ENCODE data around the gene STRN3. TPM values are rescaled to one million over a fixed set of nuclear protein-coding genes. Genes with fewer than 3 reads are reported as not detected.
"Not testable (repeated sequence)": the region's sequence is repeated elsewhere in the genome, so short reads cannot be mapped to it uniquely, and the experiment has no call there.

The STRN3 gene
- total and polyA plus RNA-seq, 9 donors: 11.5 to 43.0 (median 32.4) TPM

- DNase-seq: no peak
- no peaks in the 10 kb centered on the region for H3K27me3 ChIP-seq
- TF ChIP-seq EP300 (IDR thresholded peaks at IDR 0.05) (no peak), POLR2A (IDR thresholded peaks at IDR 0.05) (no peak), CTCF (IDR thresholded peaks at IDR 0.05) (no peak)
- H3K4me3 ChIP-seq: no peak overlapping the region
- no peak overlapping the region for H3K27ac ChIP-seq
- WGBS, 3 donors: 88 to 94% (median 93%) methylated on average over 5 of the region's 5 CpGs
- H3K9me3 ChIP-seq: peaks cover 0 to under 1% of the 10 kb centered on the region in 2 donors
- no peaks in the 10 kb centered on the region for H3K36me3 ChIP-seq
- intact Hi-C loops (cut with DNase I): no loop called here
- H3K4me1 ChIP-seq (ENCODE audit: insufficient read depth): peaks cover 2% of the 10 kb centered on the region
Measured at GRCh38 chr14:30971586-30971985, 54.6 kb downstream of the STRN3 start.

- H3K27me3 ChIP-seq; H3K4me3 ChIP-seq; H3K36me3 ChIP-seq; H3K9me3 ChIP-seq; intact Hi-C loops (cut with DNase I); DNase-seq; H3K27ac ChIP-seq; H3K4me1 ChIP-seq (ENCODE audit: insufficient read depth): not testable (repeated sequence)
- 79 to 98% (median 79%) methylated on average over 4 of the region's 4 CpGs for WGBS, 3 donors
Measured at GRCh38 chr14:30969796-30970195, 56.4 kb downstream of the STRN3 start.

GRCh38 chr14:30967364-30968098 is 58.6 kb downstream of the STRN3 start:
- H3K4me3 ChIP-seq; H3K27me3 ChIP-seq; DNase-seq; H3K36me3 ChIP-seq; intact Hi-C loops (cut with DNase I); H3K27ac ChIP-seq; H3K4me1 ChIP-seq (ENCODE audit: insufficient read depth); H3K9me3 ChIP-seq: not testable (repeated sequence)
- 95 to 96% (median 96%) methylated on average over 11 of the region's 11 CpGs for WGBS, 3 donors

GRCh38 chr14:30966415-30967363 is 59.5 kb downstream of the STRN3 start:
- TF ChIP-seq EP300 (IDR thresholded peaks at IDR 0.05) (no peak), POLR2A (IDR thresholded peaks at IDR 0.05) (no peak), CTCF (IDR thresholded peaks at IDR 0.05) (no peak)
- Histone ChIP-seq H3K27me3 (no peaks in the 10 kb centered on the region), H3K4me3 (no peak overlapping the region), H3K36me3 (no peaks in the 10 kb centered on the region), H3K9me3 (peaks cover 0 to 8% of the 10 kb centered on the region in 2 donors), H3K27ac (no peak overlapping the region), H3K4me1 (ENCODE audit: insufficient read depth) (peaks cover 2% of the 10 kb centered on the region)
- intact Hi-C loops (cut with DNase I): no loop called here
- WGBS, 3 donors: 97 to 99% (median 97%) methylated on average over 15 of the region's 15 CpGs
- DNase-seq: no peak

- H3K36me3 ChIP-seq; intact Hi-C loops (cut with DNase I); DNase-seq; H3K4me1 ChIP-seq (ENCODE audit: insufficient read depth); H3K9me3 ChIP-seq; H3K27me3 ChIP-seq; H3K27ac ChIP-seq; H3K4me3 ChIP-seq: not testable (repeated sequence)
- 96 to 98% (median 96%) methylated on average over 8 of the region's 8 CpGs for WGBS, 3 donors
Measured at GRCh38 chr14:30965861-30966260, 60.3 kb downstream of the STRN3 start.

- H3K36me3 ChIP-seq; H3K9me3 ChIP-seq; H3K27me3 ChIP-seq; DNase-seq; intact Hi-C loops (cut with DNase I); H3K4me3 ChIP-seq; H3K4me1 ChIP-seq (ENCODE audit: insufficient read depth); H3K27ac ChIP-seq: not testable (repeated sequence)
- 98% methylated on average over 2 of the region's 2 CpGs for WGBS, 3 donors
Measured at GRCh38 chr14:30962537-30962936, 63.6 kb downstream of the STRN3 start.
